Measurements from ENCODE around the gene CFAP161. TPM values are rescaled to one million over a fixed set of nuclear protein-coding genes. Genes with fewer than 3 reads are reported as not detected.

Gene CFAP161
- total and polyA plus RNA-seq, 9 of the 15 experiments (the other 6 are each of a cell fraction or from before 2014, with no cell fraction given) = 25.8 to 83.3 (median 75.6) TPM

DNA sequence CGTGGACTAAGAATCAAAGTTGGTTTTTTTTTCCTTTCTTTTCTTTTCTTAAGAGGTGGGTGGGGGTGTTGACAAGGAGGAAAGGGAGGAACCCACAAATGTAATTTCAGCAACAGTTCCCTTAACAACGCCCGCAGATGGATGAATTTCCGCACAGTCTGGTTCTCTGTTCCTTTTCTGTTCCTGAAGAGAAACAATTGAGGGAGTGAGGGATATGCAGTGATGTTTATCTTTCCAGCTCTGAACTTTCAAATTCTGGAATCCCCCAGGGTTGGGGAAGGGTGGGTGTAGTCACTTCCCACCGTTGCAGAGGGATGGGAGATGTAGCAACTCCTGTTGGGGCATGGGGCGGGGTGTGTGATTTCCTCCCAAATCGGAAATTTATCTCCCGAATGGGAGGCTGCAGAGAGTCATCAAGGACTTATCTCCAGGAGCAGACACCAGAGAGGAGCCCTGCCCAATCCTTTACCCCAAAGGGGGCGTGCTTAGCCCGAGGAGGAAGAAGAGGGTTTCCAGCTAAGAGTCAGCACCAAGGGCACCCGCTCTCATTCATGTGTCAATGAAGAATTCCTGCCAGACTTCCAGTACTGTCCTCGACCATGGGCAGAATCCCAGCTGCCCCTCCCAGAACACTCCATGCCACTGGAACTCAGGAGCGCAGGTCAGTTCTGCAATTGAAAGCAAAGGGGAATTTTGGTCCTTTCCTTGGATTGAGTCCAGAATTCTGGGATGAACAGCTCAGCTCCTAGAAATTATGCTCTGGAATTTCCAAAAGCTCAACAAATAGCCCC lies 35.0 kb upstream of the CFAP161 start (continued):
- TF ChIP-seq, protein P1, sequence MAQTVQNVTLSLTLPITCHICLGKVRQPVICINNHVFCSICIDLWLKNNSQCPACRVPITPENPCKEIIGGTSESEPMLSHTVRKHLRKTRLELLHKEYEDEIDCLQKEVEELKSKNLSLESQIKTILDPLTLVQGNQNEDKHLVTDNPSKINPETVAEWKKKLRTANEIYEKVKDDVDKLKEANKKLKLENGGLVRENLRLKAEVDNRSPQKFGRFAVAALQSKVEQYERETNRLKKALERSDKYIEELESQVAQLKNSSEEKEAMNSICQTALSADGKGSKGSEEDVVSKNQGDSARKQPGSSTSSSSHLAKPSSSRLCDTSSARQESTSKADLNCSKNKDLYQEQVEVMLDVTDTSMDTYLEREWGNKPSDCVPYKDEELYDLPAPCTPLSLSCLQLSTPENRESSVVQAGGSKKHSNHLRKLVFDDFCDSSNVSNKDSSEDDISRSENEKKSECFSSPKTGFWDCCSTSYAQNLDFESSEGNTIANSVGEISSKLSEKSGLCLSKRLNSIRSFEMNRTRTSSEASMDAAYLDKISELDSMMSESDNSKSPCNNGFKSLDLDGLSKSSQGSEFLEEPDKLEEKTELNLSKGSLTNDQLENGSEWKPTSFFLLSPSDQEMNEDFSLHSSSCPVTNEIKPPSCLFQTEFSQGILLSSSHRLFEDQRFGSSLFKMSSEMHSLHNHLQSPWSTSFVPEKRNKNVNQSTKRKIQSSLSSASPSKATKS (CRISPR knock-in tag; IDR thresholded peaks at IDR 0.05) = no peak
- no peak for TF ChIP-seq E2F6 (IDR thresholded peaks at IDR 0.05; ENCODE audit: borderline replicate concordance in 1 of 2, extremely low read depth in 1 of 2, insufficient read depth in 1 of 2, insufficient read length in 1 of 2, low read depth in 1 of 2, low read length in 1 of 2, poor library complexity in 1 of 2, severe bottlenecking in 1 of 2)
- peak; percentile 89 for TF ChIP-seq HDAC2 (IDR thresholded peaks at IDR 0.05)
- no peak for TF ChIP-seq ZNF354B (CRISPR knock-in tag; IDR thresholded peaks at IDR 0.05)
- no peak for TF ChIP-seq ZNF695 (CRISPR knock-in tag; IDR thresholded peaks at IDR 0.05)
- no peak for TF ChIP-seq SMAD1 (IDR thresholded peaks at IDR 0.05; ENCODE audit: low read depth, low read length, partially characterized antibody)
- TF ChIP-seq NFIX (CRISPR knock-in tag; IDR thresholded peaks at IDR 0.05; ENCODE audit: low read depth) = no peak
- no peak for TF ChIP-seq ESRRB (CRISPR knock-in tag; IDR thresholded peaks at IDR 0.05; ENCODE audit: borderline replicate concordance)
- TF ChIP-seq, protein P2, sequence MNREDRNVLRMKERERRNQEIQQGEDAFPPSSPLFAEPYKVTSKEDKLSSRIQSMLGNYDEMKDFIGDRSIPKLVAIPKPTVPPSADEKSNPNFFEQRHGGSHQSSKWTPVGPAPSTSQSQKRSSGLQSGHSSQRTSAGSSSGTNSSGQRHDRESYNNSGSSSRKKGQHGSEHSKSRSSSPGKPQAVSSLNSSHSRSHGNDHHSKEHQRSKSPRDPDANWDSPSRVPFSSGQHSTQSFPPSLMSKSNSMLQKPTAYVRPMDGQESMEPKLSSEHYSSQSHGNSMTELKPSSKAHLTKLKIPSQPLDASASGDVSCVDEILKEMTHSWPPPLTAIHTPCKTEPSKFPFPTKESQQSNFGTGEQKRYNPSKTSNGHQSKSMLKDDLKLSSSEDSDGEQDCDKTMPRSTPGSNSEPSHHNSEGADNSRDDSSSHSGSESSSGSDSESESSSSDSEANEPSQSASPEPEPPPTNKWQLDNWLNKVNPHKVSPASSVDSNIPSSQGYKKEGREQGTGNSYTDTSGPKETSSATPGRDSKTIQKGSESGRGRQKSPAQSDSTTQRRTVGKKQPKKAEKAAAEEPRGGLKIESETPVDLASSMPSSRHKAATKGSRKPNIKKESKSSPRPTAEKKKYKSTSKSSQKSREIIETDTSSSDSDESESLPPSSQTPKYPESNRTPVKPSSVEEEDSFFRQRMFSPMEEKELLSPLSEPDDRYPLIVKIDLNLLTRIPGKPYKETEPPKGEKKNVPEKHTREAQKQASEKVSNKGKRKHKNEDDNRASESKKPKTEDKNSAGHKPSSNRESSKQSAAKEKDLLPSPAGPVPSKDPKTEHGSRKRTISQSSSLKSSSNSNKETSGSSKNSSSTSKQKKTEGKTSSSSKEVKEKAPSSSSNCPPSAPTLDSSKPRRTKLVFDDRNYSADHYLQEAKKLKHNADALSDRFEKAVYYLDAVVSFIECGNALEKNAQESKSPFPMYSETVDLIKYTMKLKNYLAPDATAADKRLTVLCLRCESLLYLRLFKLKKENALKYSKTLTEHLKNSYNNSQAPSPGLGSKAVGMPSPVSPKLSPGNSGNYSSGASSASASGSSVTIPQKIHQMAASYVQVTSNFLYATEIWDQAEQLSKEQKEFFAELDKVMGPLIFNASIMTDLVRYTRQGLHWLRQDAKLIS (CRISPR knock-in tag; IDR thresholded peaks at IDR 0.05) = no peak
- TF ChIP-seq CHCHD3 (CRISPR knock-in tag; IDR thresholded peaks at IDR 0.05) = no peak
- no peak for TF ChIP-seq ZNF23 (CRISPR knock-in tag; IDR thresholded peaks at IDR 0.05)
- peak in 1 of 2 experiments; percentile 64; a peak in 1 of 4 replicates for TF ChIP-seq SIN3A (IDR thresholded peaks at IDR 0.05; ENCODE audit: borderline replicate concordance in 2 of 2, control insufficient read depth in 1 of 2, low read depth in 2 of 2, low read length in 2 of 2)
- no peak for TF ChIP-seq HMG20B (CRISPR knock-in tag; IDR thresholded peaks at IDR 0.05)
- TF ChIP-seq ZNF586 (CRISPR knock-in tag; conservative IDR thresholded peaks at IDR 0.05) = no peak
- no peak for TF ChIP-seq BRD4 (IDR thresholded peaks at IDR 0.05)
- no peak for TF ChIP-seq ZC3H11A (IDR thresholded peaks at IDR 0.05; ENCODE audit: low read depth, low read length)
- no peak for TF ChIP-seq TSC22D4 (tag; IDR thresholded peaks at IDR 0.05)
- TF ChIP-seq, protein P3, sequence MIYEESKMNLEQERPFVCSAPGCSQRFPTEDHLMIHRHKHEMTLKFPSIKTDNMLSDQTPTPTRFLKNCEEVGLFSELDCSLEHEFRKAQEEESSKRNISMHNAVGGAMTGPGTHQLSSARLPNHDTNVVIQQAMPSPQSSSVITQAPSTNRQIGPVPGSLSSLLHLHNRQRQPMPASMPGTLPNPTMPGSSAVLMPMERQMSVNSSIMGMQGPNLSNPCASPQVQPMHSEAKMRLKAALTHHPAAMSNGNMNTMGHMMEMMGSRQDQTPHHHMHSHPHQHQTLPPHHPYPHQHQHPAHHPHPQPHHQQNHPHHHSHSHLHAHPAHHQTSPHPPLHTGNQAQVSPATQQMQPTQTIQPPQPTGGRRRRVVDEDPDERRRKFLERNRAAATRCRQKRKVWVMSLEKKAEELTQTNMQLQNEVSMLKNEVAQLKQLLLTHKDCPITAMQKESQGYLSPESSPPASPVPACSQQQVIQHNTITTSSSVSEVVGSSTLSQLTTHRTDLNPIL (CRISPR knock-in tag; IDR thresholded peaks at IDR 0.05) = no peak
- TF ChIP-seq RBM39 (optimal IDR thresholded peaks at IDR 0.05; ENCODE audit: low read depth, low read length) = no peak
